Measurements from ENCODE around the gene EPB41. TPM values are rescaled to one million over a fixed set of nuclear protein-coding genes. Genes with fewer than 3 reads are reported as not detected.
"Not testable (repeated sequence)": the region's sequence is repeated elsewhere in the genome, so short reads cannot be mapped to it uniquely, and the experiment has no call there.

EPB41 gene
- total and polyA plus RNA-seq, 12 donors: 6.6 to 49.5 (median 30.3) TPM

GRCh38 chr1:28936528-28936927 lies 22.2 kb downstream of the EPB41 start:
- Histone ChIP-seq H3K27ac (no peak overlapping the region), H3K9me3 (replicated peaks in 1 of 3) (no peaks in the 10 kb centered on the region), H3K36me3 (replicated peaks in 1 of 2) (no peaks in the 10 kb centered on the region), H3K4me1 (replicated peaks in 1 of 2) (peaks cover 0 to 5% of the 10 kb centered on the region in 2 donors), H3K27me3 (no peaks in the 10 kb centered on the region), H3K4me3 (no peak overlapping the region)
- DNase-seq: no peak
- TF ChIP-seq CTCF (IDR thresholded peaks at IDR 0.05): no peak
- TF ChIP-seq POLR2A (IDR thresholded peaks at IDR 0.05): no peak
- intact Hi-C loops (cut with DNase I): no loop called here

GRCh38 chr1:28943581-28943980 lies 29.2 kb downstream of the EPB41 start:
- H3K9me3 ChIP-seq (replicated peaks in 1 of 3); H3K36me3 ChIP-seq (replicated peaks in 1 of 2); H3K27ac ChIP-seq; intact Hi-C loops (cut with DNase I); DNase-seq; H3K4me3 ChIP-seq; H3K27me3 ChIP-seq; H3K4me1 ChIP-seq (replicated peaks in 1 of 2): not testable (repeated sequence)
- 80 to 89% (median 81%) methylated on average over 3 of the region's 3 CpGs for WGBS, 4 donors

- Histone ChIP-seq H3K9me3 (replicated peaks in 1 of 3) (no peaks in the 10 kb centered on the region), H3K27me3 (no peaks in the 10 kb centered on the region), H3K36me3 (replicated peaks in 1 of 2) (no peaks in the 10 kb centered on the region), H3K4me3 (no peak overlapping the region), H3K27ac (no peak overlapping the region), H3K4me1 (replicated peaks in 1 of 2) (peaks cover 0 to 11% of the 10 kb centered on the region in 2 donors)
- TF ChIP-seq CTCF (IDR thresholded peaks at IDR 0.05) (no peak), POLR2A (IDR thresholded peaks at IDR 0.05) (no peak)
- no peak for DNase-seq
- intact Hi-C loops (cut with DNase I): no loop called here
- WGBS, 4 donors: 73 to 79% (median 77%) methylated on average over 1 of the region's 1 CpG
Measured at GRCh38 chr1:28950006-28950405, 35.6 kb downstream of the EPB41 start.

- H3K4me3 ChIP-seq: no peak overlapping the region
- no peaks in the 10 kb centered on the region for H3K27me3 ChIP-seq
- intact Hi-C loops (cut with DNase I): no loop called here
- H3K36me3 ChIP-seq (replicated peaks in 1 of 2): no peaks in the 10 kb centered on the region
- H3K4me1 ChIP-seq (replicated peaks in 1 of 2): peaks cover 0 to 11% of the 10 kb centered on the region in 2 donors
- H3K27ac ChIP-seq: no peak overlapping the region
- no peaks in the 10 kb centered on the region for H3K9me3 ChIP-seq (replicated peaks in 1 of 3)
- no peak for TF ChIP-seq CTCF (IDR thresholded peaks at IDR 0.05)
- no peak for TF ChIP-seq POLR2A (IDR thresholded peaks at IDR 0.05)
- no peak for DNase-seq
Measured at GRCh38 chr1:28950449-28950848, 36.1 kb downstream of the EPB41 start.

- peaks cover 0 to 11% of the 10 kb centered on the region in 2 donors for H3K4me1 ChIP-seq (replicated peaks in 1 of 2)
- H3K27ac ChIP-seq: no peak overlapping the region
- 45 to 57% (median 54%) methylated on average over 2 of the region's 2 CpGs for WGBS, 4 donors
- DNase-seq: no peak
- intact Hi-C loops (cut with DNase I): no loop called here
- no peaks in the 10 kb centered on the region for H3K36me3 ChIP-seq (replicated peaks in 1 of 2)
- H3K9me3 ChIP-seq (replicated peaks in 1 of 3): no peaks in the 10 kb centered on the region
- H3K27me3 ChIP-seq: no peaks in the 10 kb centered on the region
- no peak overlapping the region for H3K4me3 ChIP-seq
- TF ChIP-seq POLR2A (IDR thresholded peaks at IDR 0.05): no peak
- TF ChIP-seq CTCF (IDR thresholded peaks at IDR 0.05): no peak
Measured at GRCh38 chr1:28954126-28954726, 39.9 kb downstream of the EPB41 start.
